ENCODE data around the gene POLR2L. TPM values are rescaled to one million over a fixed set of nuclear protein-coding genes. Genes with fewer than 3 reads are reported as not detected.
A peak's percentile ranks its signal among the peaks of the same experiment; 100 is the strongest.

The POLR2L gene
- total RNA-seq, 4 donors from 2014 or later = 66.0 to 94.6 (median 81.2) TPM

- peaks cover 19 to 39% of the 10 kb centered on the region in 2 donors for H3K4me1 ChIP-seq
- intact Hi-C loops (cut with DNase I; ENCODE audit: low total_unique reads) = no loop called here
- H3K36me3 ChIP-seq = peaks cover 0 to 8% of the 10 kb centered on the region in 2 donors
- peak overlapping the region; percentile 37 to 59 (median 47) for H3K4me3 ChIP-seq
- TF ChIP-seq CTCF (IDR thresholded peaks at IDR 0.05 in 4 of 5, conservative IDR thresholded peaks at IDR 0.05 in 1 of 5) (no peak), POLR2A (IDR thresholded peaks at IDR 0.05) (peak; percentile 14 to 52)
- no peaks in the 10 kb centered on the region for H3K9me3 ChIP-seq
- no peak for ATAC-seq
- peaks cover 18 to 40% (median 38%) of the 10 kb centered on the region in 3 donors for H3K27me3 ChIP-seq
- peak overlapping the region in 3 of 4 donors; percentile 68 to 75 (median 69) for H3K27ac ChIP-seq
- DNase-seq = no peak
- in situ Hi-C loops (cut with MboI; ENCODE audit: low sequenced_read_pairs in 4 of 4) = no loop called here
These were observed 12.5 kb downstream of the POLR2L start for GRCh38 chr11:829847-830294.

GRCh38 chr11:829176-829846, 13.0 kb downstream of the POLR2L start:
- Histone ChIP-seq H3K4me3 (peak overlapping the region; percentile 37 to 59 (median 47)), H3K27me3 (peaks cover 18 to 40% (median 38%) of the 10 kb centered on the region in 3 donors), H3K36me3 (peaks cover 0 to 13% of the 10 kb centered on the region in 2 donors), H3K27ac (peak overlapping the region in 3 of 4 donors; percentile 68 to 75 (median 69)), H3K9me3 (no peaks in the 10 kb centered on the region), H3K4me1 (peaks cover 13 to 38% of the 10 kb centered on the region in 2 donors)
- DNase-seq = peak in 1 of 2 donors; percentile 35
- ATAC-seq = no peak
- TF ChIP-seq POLR2A (IDR thresholded peaks at IDR 0.05) = no peak
- no peak for TF ChIP-seq CTCF (IDR thresholded peaks at IDR 0.05 in 4 of 5, conservative IDR thresholded peaks at IDR 0.05 in 1 of 5)
- intact Hi-C loops (cut with DNase I; ENCODE audit: low total_unique reads) (no loop called here), in situ Hi-C loops (cut with MboI; ENCODE audit: low sequenced_read_pairs in 4 of 4) (no loop called here)

- TF ChIP-seq POLR2A (IDR thresholded peaks at IDR 0.05) (no peak), CTCF (IDR thresholded peaks at IDR 0.05 in 4 of 5, conservative IDR thresholded peaks at IDR 0.05 in 1 of 5) (no peak)
- peak overlapping the region; percentile 37 to 59 (median 47) for H3K4me3 ChIP-seq
These were observed 13.7 kb downstream of the POLR2L start for GRCh38 chr11:828506-829175.

GRCh38 chr11:827897-828192, 14.5 kb downstream of the POLR2L start, which contains the start of gene CRACR2B:
CRACR2B (plus strand) TSS chr11:827919; CDS start chr11:828608, 689 bp downstream.
- Histone ChIP-seq H3K27ac (peak within 1 kb of the TSS; percentile 52 to 75 (median 68)), H3K4me3 (peak within 1 kb of the TSS; percentile 28 to 54 (median 46)), H3K36me3 (peaks cover 0 to 27% of the 10 kb centered on the region in 2 donors), H3K9me3 (no peaks in the 10 kb centered on the region), H3K27me3 (peaks cover 18 to 40% (median 38%) of the 10 kb centered on the region in 3 donors), H3K4me1 (peaks cover 4 to 39% of the 10 kb centered on the region in 2 donors)
- DNase-seq (no peak), ATAC-seq (no peak)
- TF ChIP-seq CTCF (IDR thresholded peaks at IDR 0.05 in 4 of 5, conservative IDR thresholded peaks at IDR 0.05 in 1 of 5) (no peak), POLR2A (IDR thresholded peaks at IDR 0.05) (no peak)
- in situ Hi-C loops (cut with MboI; ENCODE audit: low sequenced_read_pairs in 4 of 4) = no loop called here
- intact Hi-C loops (cut with DNase I; ENCODE audit: low total_unique reads) = no loop called here

More at GRCh38 chr11:828506-829175, 13.7 kb downstream of the POLR2L start:
- no peak for DNase-seq
- Histone ChIP-seq H3K36me3 (peaks cover 0 to 20% of the 10 kb centered on the region in 2 donors), H3K4me1 (peaks cover 7 to 37% of the 10 kb centered on the region in 2 donors), H3K9me3 (no peaks in the 10 kb centered on the region), H3K27me3 (peaks cover 18 to 40% (median 38%) of the 10 kb centered on the region in 3 donors), H3K27ac (peak overlapping the region; percentile 20 to 75 (median 68))
- no peak for ATAC-seq
- intact Hi-C loops (cut with DNase I; ENCODE audit: low total_unique reads) (no loop called here), in situ Hi-C loops (cut with MboI; ENCODE audit: low sequenced_read_pairs in 4 of 4) (no loop called here)
